ENCODE results near the gene PCED1B.
A peak's percentile ranks its signal among the peaks of the same experiment; 100 is the strongest.
"Not testable (repeated sequence)": the region's sequence is repeated elsewhere in the genome, so short reads cannot be mapped to it uniquely, and the experiment has no call there.

Gene PCED1B

DNA sequence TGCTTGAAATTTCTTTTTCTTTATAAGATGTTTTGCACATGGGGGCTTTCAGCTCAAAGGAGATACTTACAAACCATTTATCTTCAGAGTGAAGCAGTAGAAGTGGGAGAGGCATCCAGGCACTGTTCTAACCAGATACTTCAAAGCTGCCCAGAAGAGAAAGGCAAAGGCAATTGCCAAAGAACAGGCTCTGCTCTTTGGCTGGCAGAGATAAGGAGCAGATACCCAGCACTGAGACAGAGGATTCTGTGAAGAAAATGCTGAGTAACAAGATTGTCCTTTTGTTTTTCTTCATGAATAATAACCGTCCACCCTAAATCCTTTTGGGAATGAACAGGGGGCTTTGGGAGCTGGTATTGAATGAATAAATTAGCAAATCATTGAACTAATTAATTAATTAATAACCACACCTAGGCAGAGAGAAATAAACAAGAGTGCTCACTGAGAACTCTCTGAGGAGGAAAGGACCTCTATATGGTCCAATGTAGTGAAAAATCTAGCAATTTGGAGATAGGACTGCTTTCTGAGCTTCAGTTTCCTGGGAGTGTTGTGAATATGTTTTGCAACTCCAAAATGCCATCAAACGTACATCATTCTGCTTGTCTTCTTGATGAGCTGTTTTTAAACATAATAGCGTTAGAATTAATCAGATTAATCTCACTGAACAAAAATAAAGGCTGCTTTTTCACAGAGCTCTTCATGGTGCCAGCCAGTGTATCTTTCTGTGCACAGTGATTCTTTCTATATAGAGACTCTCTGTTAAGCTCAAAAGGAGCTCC is 193.2 kb downstream of the PCED1B start:
- no peak for DNase-seq (ENCODE audit: low read depth in 1 of 2, low spot score in 1 of 2)

DNA sequence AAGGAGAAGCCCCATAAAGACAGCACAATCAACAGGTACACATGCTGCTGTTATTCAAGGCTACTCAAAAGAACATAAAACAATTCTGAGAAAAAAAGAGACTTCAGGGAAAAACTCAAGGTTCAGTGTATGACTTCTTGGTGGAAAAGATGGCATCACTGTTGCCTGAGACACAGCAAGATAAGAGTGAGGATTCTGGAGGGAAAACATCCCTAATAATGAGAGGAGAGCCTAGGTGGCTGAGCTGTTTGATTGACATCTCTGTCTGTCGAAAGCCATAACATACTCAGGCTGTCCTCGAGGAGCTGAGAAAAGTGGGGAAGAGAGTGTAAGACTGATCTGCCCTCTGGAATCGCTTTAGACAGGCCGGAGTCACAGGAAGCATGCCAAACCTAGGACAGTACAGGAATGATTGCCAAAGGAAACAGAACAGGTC is 193.8 kb downstream of the PCED1B start:
- DNase-seq (ENCODE audit: low read depth in 1 of 2, low spot score in 1 of 2): no peak

DNA sequence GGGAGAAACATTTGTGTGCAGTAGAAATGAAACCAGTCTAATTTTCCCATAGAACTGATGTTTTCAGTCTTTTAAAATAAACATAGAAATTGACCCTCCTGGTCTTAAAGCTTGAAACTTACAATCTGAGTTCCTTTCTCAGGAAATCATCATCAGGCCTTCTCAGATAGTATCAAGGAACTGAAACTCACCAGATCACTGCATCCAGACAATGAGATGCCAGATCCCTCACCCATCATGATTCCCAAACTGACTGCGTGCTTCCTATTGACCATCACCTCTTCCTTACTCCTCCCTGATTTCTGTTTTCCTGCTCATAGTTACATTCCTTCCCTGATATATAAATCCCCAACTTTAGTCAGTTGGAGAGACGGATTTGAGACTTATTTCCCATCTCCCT is 195.3 kb downstream of the PCED1B start:
- no peak for DNase-seq (ENCODE audit: low read depth in 1 of 2, low spot score in 1 of 2)

DNA sequence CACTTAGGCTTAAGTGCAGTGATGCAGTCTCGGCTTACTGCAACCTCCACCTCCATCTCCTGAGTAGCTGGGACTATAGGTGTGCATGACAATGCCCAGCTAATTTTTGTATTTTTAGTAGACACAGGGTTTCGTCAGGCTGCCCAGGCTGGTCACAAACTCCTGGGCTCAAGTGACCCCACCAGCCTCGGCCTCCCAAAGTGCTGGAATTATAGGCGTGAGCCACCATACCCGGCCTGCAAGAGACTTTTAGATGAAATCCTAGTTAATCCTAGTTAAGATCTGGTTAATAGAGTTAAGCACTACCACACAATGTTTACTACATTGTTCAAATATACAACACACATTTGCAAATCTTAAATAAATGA is 196.8 kb downstream of the PCED1B start:
- no peak for DNase-seq (ENCODE audit: low read depth in 1 of 2, low spot score in 1 of 2)

DNA sequence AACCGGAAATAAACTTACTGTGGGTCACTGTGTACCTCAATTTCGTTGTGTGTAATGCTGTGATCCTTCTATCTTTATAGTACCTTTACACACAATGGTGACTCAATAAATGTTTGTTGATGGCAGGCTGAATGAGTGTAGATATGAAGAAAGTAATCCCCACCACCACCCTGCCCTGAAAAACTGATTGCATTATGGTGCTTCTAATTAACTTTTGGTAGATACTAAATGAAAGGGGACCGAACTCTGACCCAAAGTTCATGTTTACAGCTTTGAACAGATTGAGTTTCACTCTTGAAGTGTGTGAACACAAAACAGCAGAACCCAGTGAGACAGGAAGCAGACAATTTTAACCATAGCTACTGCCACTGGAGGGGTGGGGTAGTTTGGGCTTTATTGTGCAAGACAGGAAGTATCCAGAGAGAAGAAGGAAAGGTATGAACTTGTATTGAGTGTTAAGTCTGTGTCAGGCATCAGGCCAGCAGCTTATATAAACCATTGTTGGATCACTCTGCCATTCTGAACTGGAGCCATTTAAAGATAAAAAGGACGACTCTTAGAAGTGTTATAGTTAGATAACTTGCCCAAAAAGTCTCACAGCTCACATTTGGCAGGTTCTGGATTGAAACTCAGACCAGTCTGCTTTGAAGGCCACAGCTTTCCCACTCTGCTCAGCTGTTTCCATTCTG is 197.3 kb downstream of the PCED1B start:
- DNase-seq (ENCODE audit: low read depth in 1 of 2, low spot score in 1 of 2): peak in 1 of 2 donors; percentile 46

DNA sequence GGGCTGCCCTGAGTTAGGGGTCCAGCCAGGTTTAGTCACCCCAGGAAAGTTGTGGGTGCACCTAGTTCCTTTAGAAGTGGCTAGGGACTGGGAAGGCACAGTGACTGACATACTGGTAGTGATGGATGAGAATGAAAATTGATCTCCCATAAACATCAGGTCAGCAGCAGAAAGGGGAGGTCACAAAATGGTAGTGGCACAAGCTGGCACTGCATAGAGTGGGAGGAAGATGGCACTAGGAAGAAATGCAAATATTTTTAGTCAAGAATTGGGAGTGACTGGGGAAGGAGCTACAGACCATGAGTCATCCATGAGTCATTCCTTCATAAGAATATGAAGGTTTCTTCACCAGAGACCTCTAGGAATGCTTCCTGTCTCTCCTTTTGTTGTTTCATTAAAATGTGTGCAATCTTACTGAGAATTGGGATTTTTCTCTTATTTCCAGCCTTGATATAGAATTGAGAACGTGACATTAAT is 198.6 kb downstream of the PCED1B start:
- DNase-seq (ENCODE audit: low read depth in 1 of 2, low spot score in 1 of 2): peak in 1 of 2 donors; percentile 38

DNA sequence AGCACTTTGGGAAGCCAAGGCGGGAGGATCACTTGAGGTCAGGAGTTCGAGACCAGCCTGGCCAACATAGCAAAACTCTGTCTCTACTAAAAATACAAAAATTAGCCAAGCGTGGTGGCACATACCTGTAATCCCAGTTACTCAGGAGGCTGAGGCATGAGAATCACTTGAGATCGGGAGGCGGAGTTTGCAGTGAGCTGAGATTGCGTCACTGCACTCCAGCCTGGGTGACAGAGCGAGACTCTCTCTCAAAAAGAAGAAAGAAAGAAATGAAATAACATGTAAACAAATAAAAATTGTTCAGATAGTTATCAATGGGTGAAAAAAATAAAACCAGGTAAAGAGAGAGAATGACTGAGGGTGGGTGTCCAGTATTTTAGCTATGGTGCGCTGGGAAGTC is 200.3 kb downstream of the PCED1B start:
- not testable (repeated sequence) for DNase-seq (ENCODE audit: low read depth in 1 of 2, low spot score in 1 of 2)

DNA sequence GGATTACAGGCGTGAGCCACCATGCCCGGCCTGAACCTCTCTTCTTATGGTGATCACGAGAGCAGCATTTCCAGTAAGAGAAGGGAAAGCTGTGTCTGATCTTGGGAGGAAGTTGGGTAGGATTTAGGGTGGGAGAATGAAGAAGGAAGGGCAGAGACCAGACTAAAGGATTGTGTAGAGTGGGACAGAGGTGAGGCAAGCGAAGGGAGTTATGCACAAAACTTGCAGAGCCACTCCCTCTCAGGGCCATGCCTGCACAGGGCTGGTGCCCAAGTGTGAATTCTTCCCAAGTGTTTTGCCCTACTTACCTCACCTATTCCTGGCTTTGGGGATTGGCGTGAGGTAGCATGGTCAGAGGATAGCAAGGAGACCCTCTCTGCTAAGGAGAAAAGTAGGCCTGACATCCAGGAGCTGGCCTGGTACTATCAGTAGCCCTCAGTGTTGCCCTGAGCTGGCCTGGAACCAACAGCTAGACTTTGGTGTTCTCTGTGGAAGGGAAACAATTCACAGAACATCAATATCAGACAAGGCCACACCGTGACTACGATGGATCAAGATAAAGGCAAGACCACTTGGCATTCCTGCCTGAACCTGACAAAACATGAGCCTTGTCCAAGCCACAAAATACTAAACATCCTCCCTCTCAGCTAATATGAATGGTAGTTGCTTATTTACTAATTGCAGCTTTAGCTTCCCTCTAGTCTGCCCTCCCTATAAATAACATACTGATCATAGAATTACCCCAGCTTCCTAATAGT is 201.3 kb downstream of the PCED1B start:
- no peak for DNase-seq (ENCODE audit: low read depth in 1 of 2, low spot score in 1 of 2)

DNA sequence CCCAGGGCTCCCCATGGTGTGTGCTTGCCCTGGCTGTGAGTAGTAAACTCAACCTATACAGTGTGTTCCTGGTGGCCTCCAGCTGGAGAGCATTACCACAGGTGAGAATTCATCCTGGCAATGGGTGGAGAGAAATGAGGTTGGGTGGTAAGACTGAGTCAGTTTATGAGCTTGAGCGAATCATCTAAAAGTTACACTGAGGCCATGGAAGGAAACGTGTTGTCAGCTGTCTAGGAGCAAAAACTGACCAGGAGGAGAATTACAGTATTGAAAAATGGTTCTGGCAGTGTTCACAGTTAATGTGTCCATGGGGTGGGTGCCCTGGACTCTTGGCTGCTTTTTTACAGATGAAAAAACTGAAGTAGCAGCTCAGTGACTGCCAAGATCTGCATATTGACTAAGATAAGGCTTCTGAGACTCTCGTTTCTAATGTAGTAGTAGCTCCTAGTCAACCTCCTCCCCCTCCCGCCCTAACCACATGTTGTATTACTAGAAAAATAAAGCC is 202.3 kb downstream of the PCED1B start:
- peak in 1 of 2 donors; percentile 41 for DNase-seq (ENCODE audit: low read depth in 1 of 2, low spot score in 1 of 2)

DNA sequence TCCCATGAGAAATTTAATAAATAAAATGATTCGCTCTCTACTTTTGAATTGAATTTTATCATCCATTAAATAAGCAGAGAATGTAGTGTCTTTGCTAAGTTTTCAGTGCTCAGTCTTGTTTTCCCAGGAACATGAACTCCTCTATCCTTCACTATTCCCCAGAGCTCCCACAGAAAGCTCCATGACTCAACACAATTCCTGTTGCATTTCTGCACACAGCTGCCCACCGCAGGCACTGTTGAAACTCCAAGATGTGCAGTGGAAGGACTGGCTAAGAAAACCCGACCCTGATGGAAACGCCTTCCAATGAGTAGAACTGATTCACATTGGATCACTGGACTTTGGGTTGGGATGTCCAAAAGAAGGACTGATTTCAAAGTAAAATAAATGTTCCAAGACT is 202.8 kb downstream of the PCED1B start:
- DNase-seq (ENCODE audit: low read depth in 1 of 2, low spot score in 1 of 2): no peak
